ENCODE results near the gene KIAA1755.

The KIAA1755 gene

GRCh38 chr20:38166703-38167233 is 93.8 kb downstream of the KIAA1755 start:
- Histone ChIP-seq H3K36me3 (replicated peaks) (no peaks in the 10 kb centered on the region), H3K27me3 (ENCODE audit: low read depth) (no peaks in the 10 kb centered on the region), H3K4me1 (no peaks in the 10 kb centered on the region; the same call in 1 of the 2 replicates), H3K4me3 (no peak overlapping the region), H3K9me3 (no peaks in the 10 kb centered on the region)
- in situ Hi-C loops (cut with MboI; ENCODE audit: low sequenced_read_pairs) = loop anchor here (25.0 kb wide), 1 partner anchor 104 kb away; no protein-coding TSS in a partner anchor
- no peak for DNase-seq (ENCODE audit: low spot score in 2 of 2)

GRCh38 chr20:38165966-38166702 is 94.4 kb downstream of the KIAA1755 start:
- no peaks in the 10 kb centered on the region for H3K9me3 ChIP-seq

GRCh38 chr20:38165089-38165965 is 95.2 kb downstream of the KIAA1755 start, which contains the start of gene TGM2:
Gene TGM2 (minus strand): TSS chr20:38165270. CDS start chr20:38165198, 72 bp downstream.
- H3K4me1 ChIP-seq = no peaks in the 10 kb centered on the region; the same call in 1 of the 2 replicates
- peak; percentile 66 to 88 for DNase-seq (ENCODE audit: low spot score in 2 of 2)
- H3K36me3 ChIP-seq (replicated peaks) = no peaks in the 10 kb centered on the region
- no peaks in the 10 kb centered on the region for H3K9me3 ChIP-seq
- peak within 1 kb of the TSS; percentile 28 for H3K4me3 ChIP-seq
- no peaks in the 10 kb centered on the region for H3K27me3 ChIP-seq (ENCODE audit: low read depth)
- in situ Hi-C loops (cut with MboI; ENCODE audit: low sequenced_read_pairs) = loop anchor here (25.0 kb wide), 1 partner anchor 103 kb away; no protein-coding TSS in a partner anchor

More at GRCh38 chr20:38165966-38166702, 94.4 kb downstream of the KIAA1755 start:
- no peak overlapping the region for H3K4me3 ChIP-seq
- no peaks in the 10 kb centered on the region; the same call in 1 of the 2 replicates for H3K4me1 ChIP-seq
- no peaks in the 10 kb centered on the region for H3K27me3 ChIP-seq (ENCODE audit: low read depth)
- H3K36me3 ChIP-seq (replicated peaks) = no peaks in the 10 kb centered on the region
- in situ Hi-C loops (cut with MboI; ENCODE audit: low sequenced_read_pairs) = loop anchor here (25.0 kb wide), 1 partner anchor 104 kb away; no protein-coding TSS in a partner anchor
- DNase-seq (ENCODE audit: low spot score in 2 of 2) = no peak

DNA sequence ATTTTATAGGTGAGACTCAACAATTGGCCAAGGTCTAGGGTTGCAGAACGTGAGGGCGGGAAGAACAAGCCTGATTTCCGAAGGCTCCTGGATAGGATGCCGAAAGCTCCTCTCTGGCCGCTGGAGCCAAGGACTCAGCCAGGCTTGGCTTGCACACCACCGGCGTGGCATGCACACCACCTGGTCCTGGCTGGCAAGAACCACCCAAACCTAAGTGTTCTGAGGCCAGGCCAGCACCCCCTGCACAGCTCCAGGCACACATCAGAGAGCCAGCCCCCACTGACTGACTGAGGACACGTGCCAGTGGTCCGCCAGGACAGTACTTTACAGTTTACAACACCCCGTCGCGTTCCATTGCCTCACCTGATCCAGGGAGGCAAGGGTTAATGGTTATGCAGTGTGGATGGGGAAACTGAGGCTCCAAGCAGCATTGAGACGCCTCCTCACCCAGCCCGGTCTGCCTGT is 95.9 kb downstream of the KIAA1755 start:
- no peak for DNase-seq (ENCODE audit: low spot score in 2 of 2)
- no peaks in the 10 kb centered on the region; the same call in 1 of the 2 replicates for H3K4me1 ChIP-seq
- no peaks in the 10 kb centered on the region for H3K27me3 ChIP-seq (ENCODE audit: low read depth)
- no peaks in the 10 kb centered on the region for H3K9me3 ChIP-seq
- H3K36me3 ChIP-seq (replicated peaks) = no peaks in the 10 kb centered on the region
- in situ Hi-C loops (cut with MboI; ENCODE audit: low sequenced_read_pairs) = loop anchor here (25.0 kb wide), 1 partner anchor 102 kb away; no protein-coding TSS in a partner anchor
- peak overlapping the region; percentile 28 for H3K4me3 ChIP-seq

DNA sequence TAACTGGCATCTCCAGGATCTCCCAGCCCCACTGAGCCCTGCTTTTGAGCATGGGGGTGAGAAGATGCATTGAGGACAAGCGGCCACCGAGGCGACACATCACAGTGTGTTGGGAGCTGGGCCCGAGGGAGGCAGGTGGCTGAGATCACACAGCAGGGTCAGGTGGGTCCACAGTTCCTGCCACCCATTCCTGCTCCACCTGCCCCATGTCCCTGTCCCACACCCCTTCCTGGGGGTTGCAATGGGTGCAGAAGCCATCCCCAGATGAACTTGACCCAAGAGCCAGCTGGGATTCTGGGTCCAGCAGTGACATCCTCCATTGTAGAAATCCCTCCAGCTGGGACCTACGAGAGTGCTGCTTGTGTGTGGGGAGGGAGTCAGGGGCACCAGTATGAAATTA is 96.5 kb downstream of the KIAA1755 start:
- Histone ChIP-seq H3K4me3 (no peak overlapping the region), H3K36me3 (replicated peaks) (no peaks in the 10 kb centered on the region), H3K9me3 (no peaks in the 10 kb centered on the region), H3K4me1 (no peaks in the 10 kb centered on the region; the same call in 1 of the 2 replicates), H3K27me3 (ENCODE audit: low read depth) (no peaks in the 10 kb centered on the region)
- in situ Hi-C loops (cut with MboI; ENCODE audit: low sequenced_read_pairs) = loop anchor here (25.0 kb wide), 1 partner anchor 102 kb away; no protein-coding TSS in a partner anchor
- DNase-seq (ENCODE audit: low spot score in 2 of 2) = no peak

DNA sequence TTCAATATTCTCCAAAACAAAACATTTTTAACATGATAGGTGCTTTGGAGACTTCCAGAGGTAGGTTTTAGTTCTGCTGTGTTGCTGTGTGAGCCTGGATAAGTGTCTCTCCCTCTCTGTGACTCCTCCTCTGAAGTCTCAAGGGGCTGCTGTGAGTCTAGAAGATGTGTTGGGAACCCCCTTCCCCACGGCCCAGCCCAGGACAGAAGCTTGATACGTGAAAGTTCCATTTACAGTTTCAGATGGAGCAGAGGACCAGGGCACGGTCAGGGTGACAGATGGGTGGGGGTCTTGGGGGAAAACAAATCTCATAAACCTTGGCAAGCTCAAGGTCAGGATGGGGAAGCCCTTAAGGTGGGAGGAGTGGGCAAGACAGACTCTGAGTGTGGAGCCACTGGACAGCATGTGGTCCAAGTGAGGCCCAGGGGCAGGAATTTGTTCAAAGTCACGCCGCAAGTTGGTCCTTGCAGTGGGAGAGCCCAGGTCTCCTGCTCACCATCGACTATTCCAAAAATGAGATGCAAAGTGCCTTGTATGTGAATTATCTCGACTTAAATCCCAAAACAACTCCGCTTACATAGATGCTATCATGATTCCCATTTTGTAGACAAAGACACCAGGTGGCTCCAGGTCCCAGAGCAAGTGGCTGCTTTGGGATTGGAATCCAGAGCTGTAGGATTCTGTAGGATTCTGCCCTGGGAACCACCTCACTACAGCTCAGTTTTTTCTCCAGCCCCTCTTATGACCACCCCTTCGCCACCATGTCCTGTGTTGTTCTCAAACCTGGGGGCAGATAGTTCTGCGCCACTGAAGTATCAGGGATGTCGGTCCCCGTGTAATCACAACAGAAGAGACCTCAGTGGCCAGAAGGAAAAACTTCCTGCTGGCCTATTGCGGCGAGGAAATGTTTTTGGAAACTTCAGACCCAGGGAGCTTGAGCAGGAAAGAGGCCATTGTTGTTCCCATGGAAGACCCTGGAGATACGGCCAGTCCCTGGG is 97.4 kb downstream of the KIAA1755 start:
- DNase-seq (ENCODE audit: low spot score in 2 of 2) = no peak
- H3K36me3 ChIP-seq (replicated peaks) = no peaks in the 10 kb centered on the region
- H3K27me3 ChIP-seq (ENCODE audit: low read depth) = no peaks in the 10 kb centered on the region
- H3K4me1 ChIP-seq = no peaks in the 10 kb centered on the region; the same call in 1 of the 2 replicates
- in situ Hi-C loops (cut with MboI; ENCODE audit: low sequenced_read_pairs) = loop anchor here (25.0 kb wide), 1 partner anchor 101 kb away; no protein-coding TSS in a partner anchor
- H3K4me3 ChIP-seq = no peak overlapping the region
- H3K9me3 ChIP-seq = no peaks in the 10 kb centered on the region

DNA sequence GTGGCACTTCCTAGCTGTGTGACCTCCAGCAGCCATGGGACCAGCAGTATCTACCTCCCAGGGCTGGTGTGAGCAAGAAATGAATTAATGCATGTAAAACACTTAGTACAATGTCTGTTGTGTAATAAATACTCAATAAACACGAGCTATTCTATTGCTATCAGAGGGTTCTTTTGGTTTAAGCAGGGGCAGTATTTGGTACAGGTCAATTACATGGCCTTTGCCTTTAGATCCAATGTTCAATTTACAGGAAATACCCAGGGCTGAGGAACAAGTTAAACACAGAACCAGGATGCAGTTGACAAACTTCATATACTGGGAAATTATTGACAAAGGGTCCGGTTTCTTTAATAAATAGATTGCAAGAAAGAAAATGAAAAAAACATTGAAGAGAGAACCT is 98.4 kb downstream of the KIAA1755 start:
- no peaks in the 10 kb centered on the region for H3K36me3 ChIP-seq (replicated peaks)
- H3K4me1 ChIP-seq = no peaks in the 10 kb centered on the region; the same call in 1 of the 2 replicates
- no peaks in the 10 kb centered on the region for H3K27me3 ChIP-seq (ENCODE audit: low read depth)
- no peak overlapping the region for H3K4me3 ChIP-seq
- no peaks in the 10 kb centered on the region for H3K9me3 ChIP-seq
- DNase-seq (ENCODE audit: low spot score in 2 of 2) = no peak
- in situ Hi-C loops (cut with MboI; ENCODE audit: low sequenced_read_pairs) = loop anchor here (25.0 kb wide), 1 partner anchor 100 kb away; no protein-coding TSS in a partner anchor

- H3K4me3 ChIP-seq = no peak overlapping the region
- in situ Hi-C loops (cut with MboI; ENCODE audit: low sequenced_read_pairs) = loop anchor here (25.0 kb wide), 1 partner anchor 99 kb away; no protein-coding TSS in a partner anchor
- no peaks in the 10 kb centered on the region; the same call in 1 of the 2 replicates for H3K4me1 ChIP-seq
These were observed 99.1 kb downstream of the KIAA1755 start for GRCh38 chr20:38161412-38161774.

More at GRCh38 chr20:38161412-38161774, 99.1 kb downstream of the KIAA1755 start:
- no peak for DNase-seq (ENCODE audit: low spot score in 2 of 2)
- Histone ChIP-seq H3K36me3 (replicated peaks) (no peaks in the 10 kb centered on the region), H3K9me3 (no peaks in the 10 kb centered on the region), H3K27me3 (ENCODE audit: low read depth) (no peaks in the 10 kb centered on the region)

All from HAP-1 (cell line).